Measurements from ENCODE around the gene MRPL54.

DNA sequence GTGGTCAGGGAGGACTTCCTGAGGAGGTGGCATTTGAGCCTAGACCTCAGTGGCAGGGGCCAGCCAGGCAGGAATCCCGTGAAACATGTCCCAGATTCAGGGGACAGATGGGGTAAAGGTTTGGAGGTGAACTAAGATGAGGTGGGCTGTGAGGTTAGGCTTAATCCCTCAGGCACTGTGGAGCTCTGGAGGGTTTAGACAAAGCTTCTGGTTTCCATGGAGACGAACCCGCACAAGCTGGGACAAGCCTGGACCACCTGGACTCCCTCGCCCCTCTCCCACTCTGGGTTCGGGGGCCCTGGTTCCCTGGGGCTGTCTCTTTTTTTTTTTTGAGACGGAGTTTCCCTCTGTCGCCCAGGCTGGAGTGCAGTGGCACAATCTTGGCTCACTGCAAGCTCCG lies 38.6 kb upstream of the MRPL54 start:
- TF ChIP-seq POLR2A (IDR thresholded peaks at IDR 0.05; ENCODE audit: low read depth, low read length) (no peak), TAF1 (IDR thresholded peaks at IDR 0.05; ENCODE audit: borderline replicate concordance, low read depth, low read length) (no peak), POLR2AphosphoS5 (IDR thresholded peaks at IDR 0.05; ENCODE audit: low read depth, low read length) (no peak)
